Erythroblast (primary cell): ENCODE results near the gene GRPEL1.

Source experiments
- GATA1 ChIP-seq: IDR thresholded peaks from 2 replicates; pipeline ENCODE4 v1.6.1; 2011; ENCODE audit warnings: low read depth, mild to moderate bottlenecking, control low read depth, low read length, moderate library complexity
- POLR2A ChIP-seq: IDR thresholded peaks from 2 replicates; pipeline ENCODE4 v1.6.1; 2011; ENCODE audit warnings: mild to moderate bottlenecking, low read length

GRCh38 chr4:7116705-7117104 is 48.8 kb upstream of the GRPEL1 start:
- TF ChIP-seq POLR2A, result no peak
- TF ChIP-seq GATA1, result no peak
